Frontal cortex (tissue), 4 donors: ENCODE measurements around the gene ZBTB38. TPM values are rescaled to one million over a fixed set of nuclear protein-coding genes. Genes with fewer than 3 reads are reported as not detected.

Source experiments
- DNase-seq, 2 donors: peaks; one replicate each; pipeline ENCODE4 v3.0.0; 2012; ENCODE audit warnings: low spot score in 2 of 2
- FAIRE-seq: peaks from 2 replicates; lab custom pipeline; 2012; peaks lifted over from hg19 to GRCh38; lab: Jason Lieb, UNC
- total RNA-seq: library from RNA; depleted of rRNA; stranded (reverse); fragments of >200 nt; gene quantifications from one replicate; pipeline ENCODE4 v1.2.3, GENCODE V29; 2014
- donor health status: control.
- donor health status: control.
- donor health status: control.

Gene ZBTB38
- total RNA-seq, 1 donor from 2014 or later = 149 TPM

GRCh38 chr3:141337991-141338390 lies 30.3 kb upstream of the ZBTB38 start:
- DNase-seq (no peak), FAIRE-seq (no peak)

DNA sequence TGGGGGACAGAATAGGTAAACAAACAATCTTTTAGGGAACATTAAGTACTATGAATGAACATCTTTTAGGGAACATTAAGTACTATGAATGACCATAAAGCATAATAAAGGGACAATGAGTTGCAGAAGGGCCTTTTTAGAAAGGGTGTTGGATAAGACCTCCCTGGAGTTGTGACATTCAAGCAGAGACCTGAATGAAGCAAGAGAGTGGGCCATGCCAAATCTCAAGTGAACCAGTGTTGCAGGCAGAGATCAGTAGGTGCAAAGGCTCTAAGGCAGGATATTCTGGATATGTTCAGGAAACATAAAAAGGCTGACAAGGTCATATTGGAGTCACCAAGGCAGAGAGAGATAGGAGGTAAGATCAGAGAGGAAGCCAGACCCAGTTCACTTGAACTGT lies 29.4 kb upstream of the ZBTB38 start:
- DNase-seq (no peak), FAIRE-seq (no peak)

GRCh38 chr3:141341536-141341935 lies 26.8 kb upstream of the ZBTB38 start:
- no peak for DNase-seq
- no peak for FAIRE-seq

GRCh38 chr3:141342386-141342785 lies 25.9 kb upstream of the ZBTB38 start:
- FAIRE-seq (no peak), DNase-seq (no peak)

- DNase-seq = no peak
Observed at GRCh38 chr3:141343077-141343476, 25.2 kb upstream of the ZBTB38 start.

GRCh38 chr3:141343865-141344271 lies 24.4 kb upstream of the ZBTB38 start:
- no peak for FAIRE-seq
- DNase-seq = no peak

More at GRCh38 chr3:141343077-141343476, 25.2 kb upstream of the ZBTB38 start:
- FAIRE-seq = no peak

GRCh38 chr3:141345528-141345927 lies 22.8 kb upstream of the ZBTB38 start:
- DNase-seq (no peak), FAIRE-seq (no peak)

GRCh38 chr3:141346007-141346406 lies 22.3 kb upstream of the ZBTB38 start:
- no peak for FAIRE-seq
- no peak for DNase-seq

- FAIRE-seq = no peak
- DNase-seq = no peak
Observed at GRCh38 chr3:141346418-141346817, 21.9 kb upstream of the ZBTB38 start.

DNA sequence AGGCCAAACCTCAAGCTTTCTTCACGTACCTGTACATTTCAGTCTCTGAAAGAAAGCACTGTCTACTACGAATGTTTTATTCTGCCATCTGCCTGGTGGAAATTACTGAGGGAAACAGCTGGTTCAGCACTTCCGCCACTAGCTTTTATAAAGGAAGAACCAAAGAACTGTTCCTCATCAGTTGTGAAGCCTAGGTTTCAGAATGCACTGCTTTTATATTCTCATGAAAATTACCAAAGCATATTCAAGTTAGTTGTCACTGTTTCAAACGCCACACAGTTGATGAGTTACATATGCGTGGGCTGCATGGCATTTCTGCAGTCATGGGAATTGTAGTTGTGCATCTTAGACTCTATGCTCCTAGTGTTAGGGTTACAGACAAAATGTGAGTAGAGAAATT lies 21.5 kb upstream of the ZBTB38 start:
- FAIRE-seq = no peak
- no peak for DNase-seq

- no peak for FAIRE-seq
Observed at GRCh38 chr3:141348837-141349236, 19.5 kb upstream of the ZBTB38 start.

DNA sequence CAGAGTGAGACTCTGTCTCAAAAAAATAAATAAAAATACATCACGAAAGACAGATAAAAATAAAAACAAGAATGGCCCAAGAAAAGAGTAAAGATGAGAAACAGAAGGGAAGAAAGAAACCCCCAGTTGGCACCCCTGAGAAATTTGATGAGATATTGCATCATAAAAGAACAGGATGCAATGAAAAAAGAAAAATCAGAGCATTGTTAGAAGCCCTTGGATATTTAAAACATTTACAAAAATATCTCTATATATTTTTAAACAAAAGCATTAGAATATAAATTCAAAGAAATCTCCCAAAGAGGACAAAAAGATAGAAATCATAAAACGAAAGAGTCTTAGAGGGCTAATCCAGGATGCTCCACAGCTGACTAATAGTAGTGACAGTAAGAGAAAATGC lies 18.6 kb upstream of the ZBTB38 start:
- no peak for FAIRE-seq

More at GRCh38 chr3:141348837-141349236, 19.5 kb upstream of the ZBTB38 start:
- DNase-seq = no peak

GRCh38 chr3:141350666-141351065 lies 17.6 kb upstream of the ZBTB38 start:
- no peak for FAIRE-seq

More for the DNA sequence above, 18.6 kb upstream of the ZBTB38 start:
- no peak for DNase-seq

DNA sequence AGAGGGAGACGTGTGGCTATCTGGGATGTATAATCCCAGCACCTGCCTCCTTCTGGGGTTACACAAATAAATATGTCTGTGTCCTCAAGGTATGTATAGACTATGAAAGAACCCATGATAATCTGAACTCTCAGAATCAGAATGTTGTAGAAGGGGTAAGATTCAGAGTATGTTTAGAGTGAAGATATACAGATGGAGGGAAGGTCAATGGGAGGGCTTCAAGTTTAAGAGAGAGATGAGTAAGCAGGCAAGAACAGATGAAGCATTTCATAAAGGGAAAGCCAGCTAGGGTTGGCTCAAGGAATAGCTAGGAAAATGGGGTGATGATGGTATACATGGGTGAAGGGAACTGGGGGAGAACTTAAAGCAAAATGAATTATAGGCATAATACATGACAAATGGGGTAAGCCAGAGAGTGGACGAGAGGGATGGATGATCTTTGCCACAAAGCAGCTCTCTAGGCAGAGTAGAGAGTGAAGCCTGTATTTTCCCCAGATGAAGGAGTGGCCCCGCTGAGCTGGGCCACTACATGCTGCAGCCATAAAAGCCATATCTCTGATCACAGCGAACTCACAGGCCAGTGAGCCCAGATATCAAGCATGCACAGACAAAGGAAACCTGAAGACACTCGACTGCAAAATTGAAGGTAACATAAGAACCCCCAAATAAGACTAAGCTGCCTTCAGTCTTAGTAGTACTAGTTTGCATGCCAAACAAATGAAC lies 15.9 kb upstream of the ZBTB38 start:
- FAIRE-seq = no peak
- DNase-seq = no peak

More at GRCh38 chr3:141350666-141351065, 17.6 kb upstream of the ZBTB38 start:
- no peak for DNase-seq

DNA sequence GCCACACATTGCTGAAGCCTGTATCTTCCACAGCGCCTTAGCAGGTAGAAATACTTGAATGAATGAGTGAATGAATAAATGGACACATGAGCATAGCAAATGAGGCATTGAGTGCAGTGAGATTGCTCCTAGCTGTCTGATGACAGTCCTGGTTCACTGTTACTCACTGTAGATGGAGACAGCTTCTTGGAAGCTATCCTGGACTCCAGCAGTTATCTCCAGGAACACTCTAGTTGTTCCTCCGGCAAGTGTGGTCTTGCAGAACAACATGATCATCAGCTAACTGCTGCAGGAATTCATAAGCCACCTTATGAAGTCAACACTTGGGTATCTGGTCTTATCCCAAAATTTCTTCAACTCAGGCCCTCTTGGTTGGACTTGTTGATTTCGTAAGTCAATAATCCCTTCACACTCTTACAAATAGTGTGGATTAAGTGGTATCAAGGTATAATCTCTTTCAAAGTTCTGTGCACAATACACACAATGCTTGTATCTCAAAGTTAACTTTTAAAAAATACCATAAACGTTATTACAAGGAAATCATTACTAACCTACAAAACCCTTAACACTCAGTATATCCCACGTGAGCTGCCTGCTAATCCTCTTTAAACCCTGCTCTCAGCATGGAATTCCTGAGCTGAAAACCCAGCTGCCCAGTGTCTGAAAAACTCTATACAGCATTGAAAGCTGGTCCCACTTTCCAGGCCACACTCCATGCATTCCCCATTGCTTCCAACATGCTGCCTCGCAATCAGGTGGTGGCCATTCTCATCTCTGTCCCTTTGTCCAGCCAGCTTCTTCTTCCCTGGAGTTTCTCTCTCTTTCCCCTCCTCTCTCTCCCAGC lies 14.4 kb upstream of the ZBTB38 start:
- no peak for DNase-seq
- no peak for FAIRE-seq

DNA sequence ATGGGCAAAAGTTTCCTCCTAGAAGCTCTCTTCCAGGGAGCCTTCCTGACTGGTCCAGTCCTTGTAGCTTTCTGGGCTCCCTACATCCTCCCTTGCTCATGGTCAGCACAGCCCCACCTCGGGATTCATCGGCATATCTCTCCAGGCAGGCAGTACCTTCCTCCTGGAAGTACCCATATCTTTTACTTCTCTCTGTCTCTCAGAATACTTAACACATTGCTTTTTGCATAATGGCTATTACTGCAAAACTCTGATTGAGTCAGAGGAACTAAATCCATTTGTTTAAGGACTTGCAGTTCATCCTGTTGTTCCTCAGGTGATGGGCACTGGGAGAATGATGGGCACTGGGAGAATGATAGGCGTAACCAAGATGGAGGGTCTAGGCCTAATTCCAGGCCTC lies 13.8 kb upstream of the ZBTB38 start:
- no peak for DNase-seq
- no peak for FAIRE-seq

GRCh38 chr3:141355242-141355641 lies 13.1 kb upstream of the ZBTB38 start:
- DNase-seq = no peak
- no peak for FAIRE-seq

DNA sequence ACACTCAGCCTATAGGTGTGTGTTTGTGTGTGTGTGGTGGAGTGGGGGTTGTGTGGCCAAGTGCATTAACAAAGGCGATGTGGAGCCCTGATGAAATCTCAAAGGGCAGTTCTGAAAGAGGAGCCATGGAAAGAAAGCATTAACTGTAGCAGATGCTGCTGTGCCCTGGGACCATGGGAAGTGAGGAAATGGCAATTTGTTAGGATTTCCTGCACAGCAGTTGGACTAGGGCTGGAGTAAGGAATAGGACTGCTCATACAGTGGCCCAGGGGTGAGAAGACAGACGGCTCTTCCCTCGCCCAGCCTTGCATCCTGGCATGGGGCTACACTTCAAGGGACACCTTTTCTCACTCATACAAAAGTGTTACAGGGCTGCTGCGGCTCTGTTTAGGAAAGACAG lies 12.3 kb upstream of the ZBTB38 start:
- DNase-seq (no peak), FAIRE-seq (no peak)

- peak; percentile 46 to 66 for DNase-seq
- no peak for FAIRE-seq
Observed at GRCh38 chr3:141360888-141361598, 7.3 kb upstream of the ZBTB38 start.

DNA sequence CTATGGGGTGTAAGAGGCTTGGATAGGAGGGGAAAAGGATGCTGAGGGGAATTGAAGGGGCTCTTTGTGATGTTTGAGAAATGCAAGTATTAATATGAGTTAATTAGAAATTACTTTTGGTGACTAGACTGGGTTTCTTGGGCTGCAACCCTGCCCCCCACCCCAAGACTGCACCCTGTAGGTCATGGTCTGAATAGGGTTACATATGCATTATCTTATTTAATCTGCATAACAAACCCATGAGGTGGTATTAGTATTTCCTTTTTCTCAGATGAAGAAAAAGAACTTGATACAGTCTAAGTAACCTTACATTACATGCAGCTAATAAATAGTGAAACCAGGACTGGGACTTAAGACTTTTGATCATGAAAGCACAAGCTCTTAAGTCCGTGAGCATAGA lies 5.6 kb upstream of the ZBTB38 start:
- FAIRE-seq = no peak
- no peak for DNase-seq

GRCh38 chr3:141365201-141365600 lies 3.1 kb upstream of the ZBTB38 start:
- FAIRE-seq (no peak), DNase-seq (no peak)
